SK-N-DZ (cell line): ENCODE data around the gene MSANTD2.
A peak's percentile ranks its signal among the peaks of the same experiment; 100 is the strongest.

Source experiments
- DNase-seq: peaks from one replicate; pipeline ENCODE4 v3.0.0-alpha.2; 2015; ENCODE audit warnings: low spot score

Gene MSANTD2

GRCh38 chr11:124821995-124822730, 22.0 kb upstream of the MSANTD2 start:
- no peak for DNase-seq

- DNase-seq: no peak
These were observed 16.8 kb upstream of the MSANTD2 start for GRCh38 chr11:124817036-124817435.

DNA sequence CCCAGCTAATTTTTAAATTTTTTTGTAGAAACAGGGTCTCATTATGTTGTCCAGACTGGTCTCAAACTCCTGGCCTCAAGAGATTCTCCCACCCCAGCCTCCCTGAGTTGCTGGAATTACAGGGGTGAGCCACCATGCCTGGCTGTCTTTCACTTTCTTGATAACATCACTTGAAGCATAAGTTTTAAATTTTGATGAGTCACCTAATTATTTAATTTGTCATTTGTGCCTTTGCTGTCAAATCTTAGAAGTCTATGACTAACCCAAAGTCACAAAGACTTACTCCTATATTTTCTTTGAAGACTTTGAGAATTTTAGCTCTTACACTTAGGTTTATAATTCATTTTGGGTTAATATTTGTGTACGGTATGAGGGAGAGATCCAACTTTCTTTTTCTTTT, 14.5 kb upstream of the MSANTD2 start:
- no peak for DNase-seq

GRCh38 chr11:124812876-124813275, 12.7 kb upstream of the MSANTD2 start:
- no peak for DNase-seq

DNA sequence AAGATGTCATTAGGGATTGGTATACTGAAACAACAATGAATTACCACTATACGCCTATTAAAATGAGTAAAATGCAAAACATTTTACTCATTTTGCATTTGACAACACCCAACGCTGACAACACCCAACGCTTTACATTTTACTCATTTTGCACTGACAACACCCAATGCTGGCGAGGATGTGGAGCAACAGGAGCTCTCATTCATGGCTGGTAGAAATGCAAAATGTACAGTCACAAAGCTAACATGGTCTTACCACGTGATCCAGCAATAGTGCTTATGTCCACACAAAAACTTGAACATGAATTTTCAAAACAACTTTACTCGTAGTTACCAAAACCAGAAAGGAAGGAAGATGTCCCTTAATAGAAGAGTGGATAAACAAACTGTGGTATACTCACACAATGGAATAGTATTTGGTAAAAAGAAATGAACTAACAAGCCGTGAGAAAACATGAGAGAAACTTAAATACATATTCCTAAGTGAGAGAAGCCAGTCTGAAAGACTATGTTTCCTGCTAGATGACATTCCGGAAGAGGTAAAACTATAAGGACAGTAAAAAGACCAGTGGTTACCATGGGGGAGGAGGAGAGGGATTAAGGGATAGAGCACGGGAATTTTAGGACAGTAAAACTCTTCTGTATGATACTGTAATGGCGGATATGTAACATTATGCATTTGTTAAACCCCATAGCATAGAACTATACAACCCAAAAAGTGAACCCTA, 11.4 kb upstream of the MSANTD2 start:
- no peak for DNase-seq

- no peak for DNase-seq
These were observed 7.6 kb upstream of the MSANTD2 start for GRCh38 chr11:124807660-124808270.

DNA sequence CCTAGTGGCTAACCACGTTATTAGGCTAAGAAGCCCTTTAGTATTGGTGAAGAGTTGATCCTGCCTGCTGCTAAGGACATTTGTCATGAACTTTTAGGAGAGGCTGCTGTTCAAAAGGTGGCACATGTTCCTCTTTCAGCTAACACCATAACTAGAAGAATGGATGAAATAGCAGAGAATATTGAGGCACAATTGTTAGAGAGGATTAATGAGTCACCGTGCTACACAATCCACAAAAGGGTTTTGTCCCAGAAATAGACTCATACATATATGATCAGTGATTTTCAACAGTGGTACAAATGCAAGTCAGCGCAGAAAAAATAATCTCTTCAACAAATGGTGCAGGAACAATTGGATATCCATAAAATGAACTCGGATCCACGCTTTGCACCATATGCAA, 7.0 kb upstream of the MSANTD2 start:
- no peak for DNase-seq

- DNase-seq: no peak
These were observed 4.7 kb upstream of the MSANTD2 start for GRCh38 chr11:124804884-124805283.

GRCh38 chr11:124801636-124802312, 1.6 kb upstream of the MSANTD2 start:
- DNase-seq: no peak

- DNase-seq: no peak
These were observed 808 bp upstream of the MSANTD2 start for GRCh38 chr11:124801014-124801413.

- DNase-seq: peak; percentile 1
These were observed 619 bp downstream of the MSANTD2 start for GRCh38 chr11:124799348-124800225.

DNA sequence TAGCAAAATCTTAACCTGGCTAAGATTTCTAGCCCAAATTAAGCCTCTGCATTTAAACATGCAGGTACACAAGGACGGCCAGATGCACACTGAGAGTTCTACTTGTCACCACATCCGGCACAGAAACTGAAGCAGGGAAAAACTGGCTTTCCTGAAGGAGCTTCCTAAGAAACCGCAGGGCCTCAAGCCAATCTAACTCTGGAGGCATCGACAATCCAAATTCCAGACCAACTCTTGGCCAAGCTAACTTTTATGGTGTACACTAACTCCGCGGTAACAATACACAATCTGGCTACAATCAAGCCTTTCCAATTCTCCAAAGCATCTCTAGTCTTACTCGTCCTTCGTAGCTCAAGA, 1.2 kb downstream of the MSANTD2 start:
- peak; percentile 1 for DNase-seq

DNA sequence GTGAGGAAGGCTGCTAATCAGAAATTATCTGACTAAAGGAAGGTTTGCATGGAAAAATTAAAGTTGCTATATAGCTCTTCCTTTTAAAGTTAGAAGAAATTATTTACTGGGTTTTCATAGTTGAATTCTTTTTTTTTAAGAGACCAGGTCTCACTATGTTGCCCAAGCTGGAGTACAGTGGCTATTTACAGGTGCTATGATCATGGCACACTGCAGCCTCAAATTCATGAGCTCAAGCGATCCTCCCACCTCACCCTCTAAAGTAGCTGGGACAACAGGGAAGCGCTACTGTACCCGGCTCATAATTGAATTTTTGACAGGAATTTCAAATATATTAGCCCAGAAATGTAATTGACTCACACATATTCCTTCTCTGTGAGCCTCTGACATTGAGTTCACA, 3.9 kb downstream of the MSANTD2 start:
- DNase-seq: no peak

DNA sequence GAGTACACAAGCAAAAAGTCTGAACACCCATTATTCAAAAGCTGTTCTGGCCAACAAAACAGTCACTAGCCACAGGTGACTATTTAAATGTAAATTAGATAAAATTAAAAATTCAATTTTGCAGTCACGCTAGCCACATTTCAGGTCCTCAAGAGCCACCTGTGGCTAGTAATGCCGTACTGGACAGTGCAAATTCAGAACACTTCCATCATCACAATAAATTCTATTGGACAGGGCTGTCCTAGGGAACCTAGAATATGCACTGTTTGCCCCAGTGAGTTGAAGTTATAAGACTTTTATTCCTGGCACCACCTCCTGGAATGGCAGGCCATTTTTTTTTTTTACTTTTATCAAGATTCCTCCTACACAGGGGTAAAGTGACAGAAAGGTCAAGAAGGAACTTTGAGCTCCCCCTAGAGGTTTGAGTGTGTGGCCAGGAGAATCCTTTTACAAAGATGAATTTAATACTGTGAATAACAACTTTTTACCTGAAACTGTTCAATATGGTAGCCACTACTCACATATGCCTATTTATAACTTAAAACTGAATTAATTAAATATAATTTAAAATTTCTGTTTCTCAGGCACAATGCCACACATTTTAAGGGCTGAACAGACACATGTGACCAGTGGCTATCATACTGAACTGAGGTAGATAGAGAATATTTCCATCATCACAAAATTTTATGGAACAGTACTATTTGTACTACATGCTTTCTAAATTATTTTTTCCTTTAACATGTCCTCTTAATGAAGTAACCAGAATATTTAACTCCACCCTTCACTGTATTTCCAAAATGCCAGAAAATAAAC, 6.5 kb downstream of the MSANTD2 start:
- peak; percentile 9 for DNase-seq

- DNase-seq: no peak
These were observed 8.4 kb downstream of the MSANTD2 start for GRCh38 chr11:124791626-124792341.

DNA sequence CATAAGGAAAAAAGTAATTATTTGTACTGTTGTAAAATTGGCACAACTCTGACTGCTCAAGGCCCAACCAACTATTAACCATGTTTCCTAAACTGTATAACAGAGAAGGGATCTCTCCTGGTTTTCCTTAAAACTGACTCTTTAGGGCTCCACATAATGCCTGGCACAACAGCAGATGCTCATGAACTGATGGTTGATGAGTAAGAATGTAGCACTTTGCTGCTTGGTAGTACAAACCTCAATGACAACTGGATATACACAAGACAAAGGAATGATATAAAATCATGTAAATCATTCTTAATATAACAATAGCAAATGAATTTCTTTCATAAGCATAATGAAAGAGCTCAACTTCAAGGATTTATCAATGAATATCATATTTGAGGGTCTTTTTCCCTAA, 11.7 kb downstream of the MSANTD2 start:
- DNase-seq: no peak

DNA sequence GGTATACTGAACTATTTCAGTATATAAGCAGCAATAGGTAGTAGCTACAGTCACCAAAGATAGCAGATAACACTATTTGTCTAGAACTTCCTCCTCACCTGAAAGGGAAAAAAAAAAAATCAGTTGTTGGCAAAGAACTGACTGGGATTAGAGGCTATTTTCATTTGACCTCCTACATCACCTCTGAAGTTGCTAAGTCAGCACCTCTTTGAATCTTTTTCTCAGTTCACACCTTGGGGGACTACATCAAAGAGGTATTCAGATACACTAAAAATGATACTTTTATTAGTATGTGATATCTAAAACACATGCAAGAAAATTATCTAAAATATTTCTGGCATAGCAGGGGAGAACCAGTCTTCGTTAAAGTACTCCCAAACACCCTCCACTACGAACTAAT, 16.2 kb downstream of the MSANTD2 start:
- no peak for DNase-seq

DNA sequence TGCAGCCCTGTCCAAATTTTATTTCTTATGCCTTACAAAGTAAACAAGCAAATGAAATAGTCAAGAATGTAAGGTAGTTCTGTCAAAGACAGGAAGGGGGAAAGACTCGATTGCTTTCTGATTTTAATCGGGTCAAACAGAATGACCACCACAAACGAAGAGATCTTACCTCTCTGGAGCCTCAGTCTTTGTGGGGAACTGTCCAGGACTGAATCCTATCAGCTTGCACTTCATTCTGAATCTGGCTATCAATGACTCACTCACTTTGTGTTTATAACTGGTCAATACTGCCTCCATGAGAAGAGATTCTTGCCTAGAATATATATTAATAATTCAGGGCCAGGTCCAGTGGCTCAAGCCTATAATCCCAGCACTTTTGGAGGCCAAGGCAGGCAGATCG, 17.2 kb downstream of the MSANTD2 start:
- DNase-seq: no peak

DNA sequence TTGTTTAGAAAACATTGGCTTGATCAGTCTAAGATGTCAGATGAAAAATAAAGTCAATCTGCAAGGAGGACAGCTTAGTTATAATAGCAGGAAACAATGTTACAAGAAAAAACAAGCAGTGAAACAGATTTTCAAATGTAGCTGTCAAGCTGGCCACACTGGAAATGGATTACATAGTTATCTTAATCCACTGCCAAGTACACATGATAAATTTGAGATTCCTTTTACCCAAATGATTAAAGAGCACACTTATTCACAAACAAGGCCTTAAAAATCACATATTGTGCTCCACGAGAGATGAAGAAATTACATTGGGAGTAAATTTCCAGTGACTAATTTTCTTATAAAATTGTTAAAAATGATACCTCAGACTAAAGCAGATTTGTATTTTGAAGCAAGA, 20.6 kb downstream of the MSANTD2 start:
- DNase-seq: no peak

- no peak for DNase-seq
These were observed 21.9 kb downstream of the MSANTD2 start for GRCh38 chr11:124778281-124778680.
